Erythroblast (primary cell): ENCODE results near the gene LAMA4.

Experiments
- DNase-seq, 2 experiments: peaks; one replicate each; lab custom pipeline; 2025; lab: John Stamatoyannopoulos, UW
- GATA1 ChIP-seq: IDR thresholded peaks from 2 replicates; pipeline ENCODE4 v1.6.1; 2011; ENCODE audit warnings: low read depth, mild to moderate bottlenecking, control low read depth, low read length, moderate library complexity
- POLR2A ChIP-seq: IDR thresholded peaks from 2 replicates; pipeline ENCODE4 v1.6.1; 2011; ENCODE audit warnings: mild to moderate bottlenecking, low read length

The LAMA4 gene

GRCh38 chr6:112286500-112287144, 32.3 kb upstream of the LAMA4 start:
- no peak for DNase-seq
- TF ChIP-seq GATA1 (no peak), POLR2A (no peak)

- no peak for TF ChIP-seq POLR2A
- TF ChIP-seq GATA1 = no peak
- DNase-seq = no peak
Measured at GRCh38 chr6:112286010-112286409, 31.6 kb upstream of the LAMA4 start.

- no peak for DNase-seq
- TF ChIP-seq GATA1 = no peak
- TF ChIP-seq POLR2A = no peak
Measured at GRCh38 chr6:112284603-112285002, 30.2 kb upstream of the LAMA4 start.

- no peak for DNase-seq
- TF ChIP-seq POLR2A (no peak), GATA1 (no peak)
Measured at GRCh38 chr6:112283621-112284020, 29.3 kb upstream of the LAMA4 start.

- no peak for DNase-seq
- no peak for TF ChIP-seq POLR2A
- no peak for TF ChIP-seq GATA1
Measured at GRCh38 chr6:112281821-112282615, 27.7 kb upstream of the LAMA4 start.

GRCh38 chr6:112279031-112279935, 24.9 kb upstream of the LAMA4 start:
- TF ChIP-seq GATA1 (no peak), POLR2A (no peak)

GRCh38 chr6:112275365-112275764, 21.0 kb upstream of the LAMA4 start:
- no peak for TF ChIP-seq GATA1
- TF ChIP-seq POLR2A = no peak
- no peak for DNase-seq

More at GRCh38 chr6:112279031-112279935, 24.9 kb upstream of the LAMA4 start:
- no peak for DNase-seq

- TF ChIP-seq GATA1 (no peak), POLR2A (no peak)
- DNase-seq = no peak
Measured at GRCh38 chr6:112274774-112275173, 20.4 kb upstream of the LAMA4 start.

- DNase-seq = no peak
Measured at GRCh38 chr6:112272799-112273198, 18.4 kb upstream of the LAMA4 start.

GRCh38 chr6:112270756-112271155, 16.4 kb upstream of the LAMA4 start:
- TF ChIP-seq GATA1 (no peak), POLR2A (no peak)
- DNase-seq = no peak

More at GRCh38 chr6:112272799-112273198, 18.4 kb upstream of the LAMA4 start:
- no peak for TF ChIP-seq POLR2A
- no peak for TF ChIP-seq GATA1

- DNase-seq = no peak
- no peak for TF ChIP-seq GATA1
- no peak for TF ChIP-seq POLR2A
Measured at GRCh38 chr6:112269979-112270566, 15.7 kb upstream of the LAMA4 start.

GRCh38 chr6:112269114-112269513, 14.7 kb upstream of the LAMA4 start:
- TF ChIP-seq GATA1 (no peak), POLR2A (no peak)
- DNase-seq = no peak

- no peak for DNase-seq
Measured at GRCh38 chr6:112268654-112269053, 14.3 kb upstream of the LAMA4 start.

More at GRCh38 chr6:112268654-112269053, 14.3 kb upstream of the LAMA4 start:
- TF ChIP-seq GATA1 (no peak), POLR2A (no peak)
